Fibroblast of skin of right quadriceps (primary cell): ENCODE measurements around the gene SYNM.
"Not testable (repeated sequence)": the region's sequence is repeated elsewhere in the genome, so short reads cannot be mapped to it uniquely, and the experiment has no call there.

ENCODE experiments used
- DNase-seq: peaks from one replicate; pipeline ENCODE4 v3.0.0-alpha.2; 2013

SYNM gene, protein sequence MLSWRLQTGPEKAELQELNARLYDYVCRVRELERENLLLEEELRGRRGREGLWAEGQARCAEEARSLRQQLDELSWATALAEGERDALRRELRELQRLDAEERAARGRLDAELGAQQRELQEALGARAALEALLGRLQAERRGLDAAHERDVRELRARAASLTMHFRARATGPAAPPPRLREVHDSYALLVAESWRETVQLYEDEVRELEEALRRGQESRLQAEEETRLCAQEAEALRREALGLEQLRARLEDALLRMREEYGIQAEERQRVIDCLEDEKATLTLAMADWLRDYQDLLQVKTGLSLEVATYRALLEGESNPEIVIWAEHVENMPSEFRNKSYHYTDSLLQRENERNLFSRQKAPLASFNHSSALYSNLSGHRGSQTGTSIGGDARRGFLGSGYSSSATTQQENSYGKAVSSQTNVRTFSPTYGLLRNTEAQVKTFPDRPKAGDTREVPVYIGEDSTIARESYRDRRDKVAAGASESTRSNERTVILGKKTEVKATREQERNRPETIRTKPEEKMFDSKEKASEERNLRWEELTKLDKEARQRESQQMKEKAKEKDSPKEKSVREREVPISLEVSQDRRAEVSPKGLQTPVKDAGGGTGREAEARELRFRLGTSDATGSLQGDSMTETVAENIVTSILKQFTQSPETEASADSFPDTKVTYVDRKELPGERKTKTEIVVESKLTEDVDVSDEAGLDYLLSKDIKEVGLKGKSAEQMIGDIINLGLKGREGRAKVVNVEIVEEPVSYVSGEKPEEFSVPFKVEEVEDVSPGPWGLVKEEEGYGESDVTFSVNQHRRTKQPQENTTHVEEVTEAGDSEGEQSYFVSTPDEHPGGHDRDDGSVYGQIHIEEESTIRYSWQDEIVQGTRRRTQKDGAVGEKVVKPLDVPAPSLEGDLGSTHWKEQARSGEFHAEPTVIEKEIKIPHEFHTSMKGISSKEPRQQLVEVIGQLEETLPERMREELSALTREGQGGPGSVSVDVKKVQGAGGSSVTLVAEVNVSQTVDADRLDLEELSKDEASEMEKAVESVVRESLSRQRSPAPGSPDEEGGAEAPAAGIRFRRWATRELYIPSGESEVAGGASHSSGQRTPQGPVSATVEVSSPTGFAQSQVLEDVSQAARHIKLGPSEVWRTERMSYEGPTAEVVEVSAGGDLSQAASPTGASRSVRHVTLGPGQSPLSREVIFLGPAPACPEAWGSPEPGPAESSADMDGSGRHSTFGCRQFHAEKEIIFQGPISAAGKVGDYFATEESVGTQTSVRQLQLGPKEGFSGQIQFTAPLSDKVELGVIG (N-terminal part only)

DNA sequence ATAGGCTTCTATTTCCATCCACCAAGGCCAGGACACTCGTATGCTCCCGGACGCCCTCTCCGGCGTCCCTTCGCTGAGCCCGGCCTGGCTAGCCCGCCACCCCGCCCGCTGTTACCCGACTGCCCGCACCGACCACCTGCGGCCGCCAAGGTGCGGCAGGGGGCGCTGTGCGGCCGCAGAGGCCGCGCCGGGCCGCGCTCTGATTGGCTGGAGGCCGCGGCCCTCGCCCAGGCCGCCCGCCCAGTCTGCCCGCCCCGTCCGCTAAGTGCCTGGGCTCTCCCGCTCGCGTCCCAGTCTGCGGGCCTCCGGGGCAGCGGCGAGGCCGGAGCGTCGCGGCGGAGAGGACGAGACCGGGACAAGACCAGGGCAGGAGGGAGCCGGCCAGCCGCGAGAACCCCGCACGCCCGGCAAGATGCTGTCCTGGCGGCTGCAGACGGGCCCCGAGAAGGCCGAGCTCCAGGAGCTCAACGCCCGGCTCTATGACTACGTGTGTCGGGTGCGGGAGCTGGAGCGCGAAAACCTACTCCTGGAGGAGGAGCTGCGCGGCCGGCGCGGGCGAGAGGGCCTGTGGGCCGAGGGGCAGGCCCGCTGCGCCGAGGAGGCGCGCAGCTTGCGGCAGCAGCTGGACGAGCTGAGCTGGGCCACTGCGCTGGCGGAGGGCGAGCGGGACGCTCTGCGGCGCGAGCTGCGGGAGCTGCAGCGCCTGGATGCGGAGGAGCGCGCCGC is at the start of gene SYNM:
Gene SYNM, plus strand, starts transcription at position 293 of the 726 bp plus-strand sequence. Its CDS starts 120 bp downstream, at position 413.
- peak; percentile 69 for DNase-seq

DNA sequence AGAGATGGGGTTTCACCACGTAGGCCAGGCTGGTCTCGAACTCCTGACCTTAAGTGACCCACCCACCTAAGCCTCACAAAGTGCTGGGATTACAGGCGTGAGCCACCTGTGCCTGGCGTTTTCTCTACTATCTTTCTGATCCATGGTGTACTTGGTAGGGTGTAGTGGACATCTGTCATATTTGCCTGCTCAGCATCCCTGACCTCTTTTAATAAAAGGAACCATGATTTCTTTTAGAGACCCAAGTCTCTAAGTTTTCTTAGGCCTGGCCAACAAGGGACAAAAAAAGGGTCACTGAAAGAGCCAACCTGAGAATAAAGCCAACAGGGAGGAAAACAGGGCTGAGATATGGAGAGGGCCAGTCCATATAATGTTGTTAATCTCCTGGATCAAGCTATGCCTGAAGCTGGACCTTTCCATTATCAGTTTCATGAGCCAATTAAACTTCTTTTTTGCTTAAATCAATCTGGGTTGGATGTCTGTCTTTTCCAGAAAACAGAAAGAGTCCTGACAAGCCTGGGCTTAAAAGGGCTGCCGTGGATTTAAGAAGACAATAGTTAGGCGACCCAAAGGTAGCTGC is 49.2 kb upstream of the SYNM start:
- no peak for DNase-seq

DNA sequence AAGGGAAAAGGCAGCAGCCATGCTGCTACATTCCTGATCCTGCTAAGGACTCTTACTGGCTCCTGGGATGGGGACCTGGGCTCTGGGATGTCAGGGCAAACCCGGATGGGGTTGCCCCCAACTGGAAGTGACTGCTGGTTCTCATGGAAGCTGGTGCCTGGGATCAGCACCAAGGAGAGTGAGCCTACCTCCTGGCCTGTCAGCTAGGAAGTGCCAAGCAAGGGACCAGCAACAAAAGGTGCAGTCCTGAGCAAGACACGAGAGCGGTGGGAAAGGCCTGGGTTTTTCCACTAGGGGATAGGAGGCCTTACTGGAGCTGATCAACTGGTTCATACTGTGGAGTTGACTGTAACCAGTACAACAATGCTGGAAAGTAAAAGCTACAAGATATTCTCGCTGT is 47.9 kb upstream of the SYNM start:
- no peak for DNase-seq

DNA sequence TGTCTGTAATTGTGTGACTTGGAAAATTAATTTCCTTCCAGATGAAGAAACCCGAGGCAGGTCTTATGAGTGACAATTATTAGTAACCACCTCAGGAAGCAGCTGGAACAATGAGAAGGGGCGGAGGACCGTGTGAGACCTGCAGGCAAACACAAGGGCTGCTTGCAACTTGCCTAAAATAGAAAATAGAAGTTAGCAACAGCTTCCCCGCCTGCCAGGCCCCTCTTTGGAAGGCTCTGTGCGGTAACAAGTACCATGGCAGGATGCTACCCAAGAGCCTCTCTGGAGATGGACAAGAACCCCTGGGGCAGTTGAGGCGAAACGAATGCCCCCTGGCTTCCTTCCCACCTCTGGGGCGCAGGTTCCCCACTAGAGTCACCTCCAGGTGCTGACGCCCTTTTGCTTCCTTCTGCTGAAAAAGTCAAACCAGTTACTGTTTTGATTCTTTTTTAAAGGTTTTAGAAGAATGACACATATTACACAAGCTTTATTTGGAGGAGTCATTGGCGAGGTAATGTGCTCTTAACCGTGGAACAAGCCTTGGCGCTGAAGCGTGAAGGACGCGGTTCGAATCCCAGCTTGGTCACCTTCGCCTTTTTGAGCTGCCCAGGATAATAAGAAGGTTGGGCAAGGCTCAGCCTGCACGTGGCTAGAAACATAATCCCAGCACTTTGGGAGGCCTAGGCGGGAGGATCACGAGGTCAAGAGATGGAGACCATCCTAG is 47.0 kb upstream of the SYNM start:
- no peak for DNase-seq

DNA sequence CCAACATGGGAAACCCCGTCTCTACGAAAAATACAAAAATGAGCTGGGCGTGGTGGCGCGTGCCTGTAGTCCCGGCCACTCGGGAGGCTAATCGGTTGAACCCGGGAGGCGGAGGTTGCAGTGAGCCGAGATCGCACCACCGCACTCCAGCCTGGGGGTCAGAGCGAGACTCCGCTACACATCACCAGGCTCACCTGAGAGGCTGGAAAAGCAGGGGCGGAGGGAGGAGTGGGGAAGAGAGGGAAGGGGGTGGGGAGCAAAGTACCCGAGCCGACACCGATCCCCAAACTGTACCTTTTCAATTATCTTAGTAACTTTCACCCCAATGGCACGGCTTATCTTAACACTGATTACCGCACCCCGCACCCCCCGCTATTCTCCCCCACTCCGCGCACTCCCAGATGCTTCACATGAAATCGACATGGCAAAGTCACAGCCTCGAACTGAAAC is 46.4 kb upstream of the SYNM start:
- no peak for DNase-seq

DNA sequence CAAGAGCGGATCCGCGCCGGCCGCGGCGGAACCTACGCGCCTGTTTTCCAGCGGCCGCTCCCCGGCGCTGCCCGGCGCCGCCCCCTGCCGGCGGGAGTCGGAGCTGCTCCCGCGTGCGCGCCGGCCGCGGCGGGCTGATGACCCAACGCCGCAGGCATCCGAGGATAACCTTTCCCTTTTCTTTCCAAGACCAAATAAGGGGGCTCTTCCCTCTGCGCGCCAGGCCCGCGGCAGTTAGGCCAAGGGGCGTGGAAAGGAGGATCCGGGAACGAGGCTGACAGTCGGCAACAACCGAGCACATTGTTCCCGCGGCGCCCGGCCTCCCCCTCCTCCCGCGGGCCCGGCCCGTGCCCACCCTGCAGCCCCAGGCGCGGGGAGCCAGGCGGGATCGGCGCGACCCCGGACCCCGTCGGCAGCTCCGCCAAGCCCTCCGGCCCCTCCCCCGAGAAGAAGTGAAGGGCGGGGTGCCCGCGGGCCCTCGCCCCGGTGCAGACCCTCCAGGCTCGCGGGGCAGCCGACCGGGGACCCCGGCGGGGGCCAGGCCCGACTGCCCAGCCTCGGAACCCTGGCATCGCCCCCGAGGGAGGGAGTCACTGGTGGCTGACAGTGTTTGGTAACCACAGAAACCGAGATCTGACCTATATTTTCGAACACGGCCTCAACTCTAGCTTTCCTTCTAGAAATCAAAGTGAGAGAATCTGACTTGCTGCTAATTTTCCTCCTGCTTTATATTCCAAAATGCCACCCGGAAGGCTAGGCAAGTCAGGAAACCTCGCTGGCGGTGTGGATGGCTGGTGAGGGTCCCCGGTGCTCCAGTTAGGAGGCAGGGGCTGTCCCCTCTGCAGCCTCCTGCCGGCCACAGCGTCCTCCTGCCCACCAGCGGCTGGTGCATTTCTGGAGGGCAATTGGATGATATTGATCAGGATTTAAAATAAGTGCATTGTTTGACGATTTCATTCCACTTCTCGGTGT is 45.6 kb upstream of the SYNM start:
- DNase-seq: peak; percentile 96

DNA sequence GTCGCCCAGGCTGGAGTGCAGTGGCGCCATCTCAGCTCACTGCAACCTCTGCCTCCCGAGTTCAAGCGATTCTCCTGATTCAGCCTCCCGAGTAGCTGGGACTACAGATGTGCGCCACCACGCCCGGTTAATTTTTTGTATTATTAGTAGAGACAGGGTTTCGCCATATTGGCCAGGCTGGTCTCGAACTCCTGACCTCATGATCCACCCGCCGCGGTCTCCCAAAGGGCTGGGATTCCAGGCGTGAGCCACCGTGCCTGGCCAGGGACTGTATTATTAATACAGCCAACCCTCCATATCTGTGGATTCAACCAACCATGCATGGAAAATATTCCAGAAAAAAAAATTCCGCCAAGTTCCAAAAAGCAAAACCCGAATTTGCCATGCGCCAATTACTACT is 44.7 kb upstream of the SYNM start:
- DNase-seq: not testable (repeated sequence)

DNA sequence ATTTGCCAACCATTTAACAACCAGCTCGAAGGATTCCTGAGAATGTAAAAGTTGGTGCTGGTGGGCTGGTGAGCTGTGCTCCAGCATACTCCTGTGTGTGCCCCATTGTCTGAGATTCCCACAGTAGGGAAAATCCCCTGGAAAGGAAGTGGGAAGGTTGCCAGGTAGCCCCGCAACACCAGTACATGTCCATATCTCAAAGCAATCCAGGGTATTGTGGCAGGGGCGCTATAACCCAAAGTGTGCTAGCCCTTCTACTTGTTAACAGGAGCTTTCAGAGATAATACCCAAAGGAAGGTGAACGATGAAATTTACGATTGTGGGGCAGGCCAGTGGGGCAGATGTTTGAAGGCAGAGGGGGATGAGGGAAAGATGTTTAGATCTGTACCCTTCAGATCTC is 42.7 kb upstream of the SYNM start:
- DNase-seq: no peak

DNA sequence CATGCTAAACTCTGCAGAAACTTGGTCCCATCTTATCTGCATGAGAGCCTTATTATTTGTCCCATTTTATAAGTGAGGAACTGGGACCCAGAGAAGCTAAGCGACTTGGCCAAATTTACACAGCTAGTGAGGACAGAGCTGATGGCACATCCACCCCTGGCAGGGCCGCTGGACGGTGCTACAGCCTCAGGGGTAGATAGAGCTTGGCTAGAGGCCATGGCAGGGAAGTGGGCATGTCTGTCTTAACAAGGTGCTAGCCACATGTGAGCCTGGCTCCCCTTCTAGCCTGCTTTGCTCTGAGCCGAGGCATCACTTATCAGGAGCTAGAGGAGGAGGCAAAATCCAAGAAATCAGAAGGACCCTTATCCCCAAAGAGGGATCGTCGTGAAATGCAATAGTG is 36.7 kb upstream of the SYNM start:
- DNase-seq: no peak

DNA sequence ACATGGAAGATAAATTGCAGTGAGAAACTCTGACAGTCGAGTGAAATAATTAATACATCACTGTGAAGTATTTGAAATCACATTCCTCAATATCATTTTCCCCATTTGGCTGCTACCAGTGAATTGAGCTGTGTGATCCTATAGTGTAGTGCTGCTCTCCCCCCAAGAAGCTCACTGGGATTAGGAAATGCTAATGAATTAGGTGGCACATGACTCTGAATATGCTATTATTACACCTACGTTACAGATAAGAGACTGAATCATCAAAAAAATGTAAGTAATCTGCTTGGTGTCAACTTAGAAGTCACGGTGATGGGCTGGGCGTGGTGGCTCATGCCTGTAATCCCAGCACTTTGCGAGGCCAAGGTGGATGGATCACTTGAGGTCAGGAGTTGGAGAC is 34.7 kb upstream of the SYNM start:
- DNase-seq: no peak

DNA sequence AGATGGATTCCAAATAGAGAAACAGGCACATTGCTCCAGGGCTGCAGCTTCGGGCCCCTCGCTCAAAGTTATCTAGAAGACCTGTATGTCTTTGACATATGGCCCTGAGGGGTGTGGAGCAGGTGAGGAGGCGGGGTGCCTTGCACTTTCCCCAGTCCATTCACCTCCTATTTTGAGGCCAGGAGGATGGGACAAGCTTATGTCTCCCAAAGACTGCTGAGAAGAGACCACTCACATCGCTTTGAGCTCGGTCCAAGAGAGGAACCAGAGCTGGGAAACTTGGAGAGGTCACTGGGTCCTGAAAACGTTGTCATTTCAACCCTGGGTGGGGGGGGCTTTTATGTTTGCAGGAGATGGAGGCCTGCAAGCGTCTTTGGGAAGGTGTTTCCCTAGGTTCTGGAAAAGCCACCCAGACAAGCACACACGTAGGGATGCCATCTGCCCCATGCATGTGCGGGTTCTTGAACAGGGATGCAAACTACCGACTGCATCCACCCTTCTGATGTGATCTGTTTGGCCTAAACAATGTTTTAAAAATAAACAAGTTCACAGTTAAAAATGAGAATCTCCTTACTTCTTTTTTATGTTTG is 33.7 kb upstream of the SYNM start:
- DNase-seq: no peak

DNA sequence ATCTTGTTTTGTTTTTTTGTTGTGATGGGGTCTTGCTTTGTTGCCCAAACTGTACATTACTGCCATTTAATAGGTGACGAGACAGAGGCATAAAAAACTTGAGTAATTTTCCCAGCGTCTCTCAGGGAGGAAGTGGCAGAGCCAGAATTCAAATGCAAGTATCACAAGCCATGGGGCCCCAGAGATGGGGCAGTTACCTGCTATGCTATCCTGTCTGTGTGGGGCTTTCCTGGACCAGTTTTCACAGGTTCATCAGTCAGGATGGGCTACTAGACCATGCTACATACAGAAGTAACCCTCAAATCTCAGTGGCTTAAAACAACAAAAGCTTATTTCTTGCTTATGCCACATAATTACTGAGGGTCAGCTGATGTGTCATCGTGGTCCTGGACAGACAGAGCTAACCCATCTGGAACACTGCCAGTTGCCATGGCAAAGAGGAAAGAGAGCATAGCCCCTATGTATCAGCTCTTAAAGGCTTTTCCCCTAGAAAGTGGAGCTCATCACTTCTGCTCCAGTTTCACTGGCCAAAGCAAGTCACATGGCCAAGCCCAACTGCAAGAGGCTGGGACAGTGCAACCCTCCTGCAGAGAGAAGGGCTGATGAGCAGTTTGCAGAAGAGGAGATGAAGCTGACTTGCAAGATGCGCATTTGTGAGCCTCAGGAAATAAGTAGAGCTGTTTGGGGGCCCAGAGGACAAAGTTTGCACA is 31.7 kb upstream of the SYNM start:
- no peak for DNase-seq

DNA sequence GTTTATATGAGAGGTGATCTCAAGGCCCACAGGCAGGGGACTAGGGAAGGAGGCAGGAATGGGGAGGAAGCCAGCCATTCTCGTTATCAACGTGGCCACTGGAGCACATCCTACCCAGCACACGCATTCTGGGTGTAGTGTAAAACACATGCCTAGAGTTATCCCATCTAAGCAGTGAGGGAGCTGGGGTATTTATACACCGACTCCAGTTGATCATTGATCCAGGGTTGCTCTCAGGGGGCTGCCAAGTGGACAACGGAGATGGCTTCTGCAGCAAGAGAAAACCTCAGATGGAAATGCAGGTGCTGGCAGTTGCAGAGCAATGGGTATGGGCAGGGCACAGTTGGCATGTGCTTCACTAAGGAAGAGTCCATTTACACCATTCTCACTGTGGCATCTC is 30.4 kb upstream of the SYNM start:
- no peak for DNase-seq

DNA sequence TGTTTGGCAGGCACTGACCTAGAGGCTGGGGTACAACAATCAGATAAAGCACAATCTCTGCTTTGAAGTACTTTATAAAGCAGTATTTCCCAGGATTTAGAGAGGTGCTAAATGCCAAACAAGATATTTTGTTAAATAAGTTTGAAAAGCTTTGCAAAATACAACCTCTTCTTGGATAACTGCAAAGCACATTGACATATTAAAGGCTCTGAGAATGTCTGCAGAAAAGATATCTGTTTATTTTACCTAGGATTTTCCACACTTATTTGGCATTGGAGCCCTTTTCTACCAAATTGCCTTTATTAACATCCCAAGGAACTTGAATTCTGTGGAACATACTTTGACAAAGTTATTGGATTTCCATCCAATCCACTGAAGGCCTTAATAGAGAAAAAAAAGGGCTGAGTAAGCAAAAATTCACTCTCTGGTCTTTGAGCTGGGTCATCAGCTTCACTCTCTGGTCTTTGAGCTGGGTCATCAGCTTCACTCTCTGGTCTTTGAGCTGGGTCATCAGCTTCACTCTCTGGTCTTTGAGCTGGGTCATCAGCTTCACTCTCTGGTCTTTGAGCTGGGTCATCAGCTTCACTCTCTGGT is 29.7 kb upstream of the SYNM start:
- not testable (repeated sequence) for DNase-seq

DNA sequence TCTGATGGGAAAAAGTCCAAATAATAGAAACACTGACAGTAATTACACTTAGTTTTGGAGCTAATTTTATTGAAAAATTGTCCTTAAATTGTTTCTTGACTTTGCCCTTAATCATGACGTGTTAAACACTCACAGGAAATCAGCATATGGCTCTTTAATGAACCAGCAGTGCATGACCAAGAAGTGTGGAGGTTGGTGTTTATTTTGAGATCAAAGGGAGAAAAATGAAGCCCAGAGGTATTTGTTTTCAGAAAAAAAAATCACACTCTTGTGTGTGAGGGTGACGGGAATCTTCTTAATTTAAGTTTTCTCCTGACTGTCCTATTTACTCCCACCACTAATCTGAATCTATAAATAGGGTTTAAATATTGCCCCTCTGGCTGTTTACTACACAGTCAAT is 28.8 kb upstream of the SYNM start:
- DNase-seq: no peak

DNA sequence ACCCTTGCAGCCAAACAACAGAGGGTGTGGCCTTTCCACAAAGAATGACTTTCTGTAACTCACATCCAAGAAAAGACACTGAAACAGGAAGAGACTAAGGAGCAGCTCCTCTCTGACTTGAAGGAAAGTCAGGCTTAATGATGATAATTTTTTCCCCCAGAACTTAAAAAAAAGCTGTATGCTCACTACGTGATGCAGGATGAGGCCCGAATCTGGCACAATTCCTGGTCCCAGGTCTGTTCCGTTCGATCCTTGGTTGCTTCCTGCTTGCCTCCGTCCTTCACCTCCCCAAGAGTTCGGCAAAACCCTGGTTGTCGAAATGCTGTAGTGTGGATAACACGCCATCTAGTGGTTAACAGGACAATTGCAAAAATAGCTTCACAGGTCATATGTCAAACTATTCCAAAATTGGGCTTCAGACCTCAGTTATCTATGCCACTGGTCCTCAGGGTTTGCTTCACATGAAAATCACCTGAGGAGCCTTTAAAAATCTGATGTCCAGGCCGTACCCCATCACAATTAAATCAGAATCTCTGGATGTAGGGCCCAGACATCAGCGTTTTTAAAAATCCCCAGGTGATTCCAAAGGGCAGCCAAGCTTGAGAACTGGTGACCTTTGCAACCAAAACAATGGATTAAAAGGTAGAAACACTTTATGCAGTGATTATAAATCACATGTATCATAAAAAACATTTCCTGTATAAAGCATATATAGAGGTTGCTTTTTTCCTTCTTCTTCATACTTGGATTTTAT is 28.1 kb upstream of the SYNM start:
- DNase-seq: peak; percentile 88

DNA sequence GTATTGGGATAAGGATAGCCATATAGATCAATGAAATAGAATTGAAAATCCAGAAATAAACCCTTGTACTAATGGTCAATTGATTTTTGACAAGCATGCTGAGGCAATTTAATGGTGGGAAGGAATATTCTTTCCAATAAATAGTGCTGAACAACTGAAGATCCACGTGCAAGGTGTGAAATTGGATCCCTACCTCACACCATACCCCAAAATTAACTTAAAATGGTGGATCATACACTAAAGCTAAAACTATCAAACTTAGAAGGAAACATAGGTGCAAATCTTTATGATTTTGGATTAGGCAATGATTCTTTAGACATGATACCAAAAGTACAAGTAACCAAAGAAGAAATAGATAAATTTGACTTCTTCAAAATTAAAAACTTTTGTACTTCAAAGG is 22.1 kb upstream of the SYNM start:
- DNase-seq: no peak

DNA sequence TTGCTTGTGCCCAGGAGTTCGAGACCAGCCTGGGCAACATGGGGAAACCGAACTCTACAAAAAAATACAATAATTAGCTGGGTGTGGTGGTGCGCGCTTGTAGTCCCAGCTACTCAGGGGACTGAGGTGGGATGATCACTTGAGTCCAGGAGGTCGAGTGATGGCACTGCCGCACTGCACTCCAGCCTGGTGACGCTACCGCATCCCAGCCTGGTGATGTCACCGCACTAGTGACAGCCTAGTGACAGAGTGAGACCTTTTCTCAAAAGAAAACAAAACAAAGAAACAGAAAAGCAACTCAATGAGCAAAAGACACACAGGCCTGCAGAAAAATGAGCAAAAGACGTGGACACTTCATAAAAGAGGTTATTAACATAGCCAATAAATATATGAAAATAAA is 19.9 kb upstream of the SYNM start:
- DNase-seq: no peak
